Stimulated activated memory B cell treated with anti-CD40 and anti-IgM and Interleukin-4, amounts not matched to agents 10 μg/mL and 1 μg/mL and 100 μg/mL, for 72 hours (primary cell): ENCODE data around the gene MDH1B.
A peak's percentile ranks its signal among the peaks of the same experiment; 100 is the strongest.
"Not testable (repeated sequence)": the region's sequence is repeated elsewhere in the genome, so short reads cannot be mapped to it uniquely, and the experiment has no call there.

ENCODE experiments used
- ATAC-seq: fragments of 150-1000 bp; cut with Tn5 transposase; 2 replicates; pipeline ENCODE4 v1.10.0; 2021
- H3K27ac Mint-ChIP-seq: one replicate; pipeline ENCODE4 v1.8.0; 2022; ENCODE audit warnings: mild to moderate bottlenecking, mixed read lengths
- H3K27me3 Mint-ChIP-seq: one replicate; pipeline ENCODE4 v1.8.0; 2022; ENCODE audit warnings: mixed read lengths
- H3K36me3 Mint-ChIP-seq: one replicate; pipeline ENCODE4 v1.8.0; 2022; ENCODE audit warnings: mixed read lengths
- H3K4me1 Mint-ChIP-seq: one replicate; pipeline ENCODE4 v1.8.0; 2022; ENCODE audit warnings: mixed read lengths
- H3K4me3 Mint-ChIP-seq: one replicate; pipeline ENCODE4 v1.8.0; 2022; ENCODE audit warnings: mild to moderate bottlenecking, moderate library complexity, mixed read lengths
- H3K9me3 Mint-ChIP-seq: one replicate; pipeline ENCODE4 v1.8.0; 2022; ENCODE audit warnings: mixed read lengths

The MDH1B gene

GRCh38 chr2:206765242-206766056 lies at the start of gene MDH1B, which contains the start of gene FASTKD2:
Gene MDH1B, minus strand, starts transcription at chr2:206765328. Its CDS starts 57 bp downstream, at chr2:206765271.
Gene FASTKD2, plus strand, starts transcription at chr2:206765606. Its CDS starts 1,088 bp downstream, at chr2:206766694.
- H3K4me1 Mint-ChIP-seq: peaks cover 29% of the 10 kb centered on the region
- peak within 1 kb of the TSS; percentile 89 for H3K4me3 Mint-ChIP-seq
- H3K36me3 Mint-ChIP-seq: peaks cover 21% of the 10 kb centered on the region
- no peaks in the 10 kb centered on the region for H3K27me3 Mint-ChIP-seq
- peak within 1 kb of the TSS; percentile 92 for H3K27ac Mint-ChIP-seq
- peak; percentile 96 for ATAC-seq
- no peaks in the 10 kb centered on the region for H3K9me3 Mint-ChIP-seq

GRCh38 chr2:206814498-206814897 lies 49.4 kb upstream of the MDH1B start:
- no peak overlapping the region for H3K4me3 Mint-ChIP-seq
- peaks cover 14% of the 10 kb centered on the region for H3K36me3 Mint-ChIP-seq
- H3K27me3 Mint-ChIP-seq: no peaks in the 10 kb centered on the region
- H3K27ac Mint-ChIP-seq: no peak overlapping the region
- no peaks in the 10 kb centered on the region for H3K9me3 Mint-ChIP-seq
- ATAC-seq: no peak
- no peaks in the 10 kb centered on the region for H3K4me1 Mint-ChIP-seq

GRCh38 chr2:206812471-206812870 lies 47.3 kb upstream of the MDH1B start:
- H3K27ac Mint-ChIP-seq, ATAC-seq, H3K36me3 Mint-ChIP-seq, H3K9me3 Mint-ChIP-seq, H3K4me3 Mint-ChIP-seq, H3K27me3 Mint-ChIP-seq, H3K4me1 Mint-ChIP-seq: not testable (repeated sequence)

GRCh38 chr2:206807624-206808023 lies 42.5 kb upstream of the MDH1B start:
- not testable (repeated sequence) for ATAC-seq, H3K36me3 Mint-ChIP-seq, H3K4me1 Mint-ChIP-seq, H3K27me3 Mint-ChIP-seq, H3K9me3 Mint-ChIP-seq, H3K27ac Mint-ChIP-seq, H3K4me3 Mint-ChIP-seq

- ATAC-seq: no peak
- no peak overlapping the region for H3K27ac Mint-ChIP-seq
- peaks cover under 1% of the 10 kb centered on the region for H3K36me3 Mint-ChIP-seq
- no peaks in the 10 kb centered on the region for H3K9me3 Mint-ChIP-seq
- H3K4me1 Mint-ChIP-seq: peaks cover under 1% of the 10 kb centered on the region
- H3K4me3 Mint-ChIP-seq: no peak overlapping the region
- H3K27me3 Mint-ChIP-seq: no peaks in the 10 kb centered on the region
Measured at GRCh38 chr2:206805887-206806607, 40.9 kb upstream of the MDH1B start.

- H3K36me3 Mint-ChIP-seq: peaks cover 6% of the 10 kb centered on the region
- no peaks in the 10 kb centered on the region for H3K9me3 Mint-ChIP-seq
- H3K27ac Mint-ChIP-seq: no peak overlapping the region
- peaks cover 8% of the 10 kb centered on the region for H3K4me1 Mint-ChIP-seq
- no peak for ATAC-seq
- no peak overlapping the region for H3K4me3 Mint-ChIP-seq
- no peaks in the 10 kb centered on the region for H3K27me3 Mint-ChIP-seq
Measured at GRCh38 chr2:206804326-206804725, 39.2 kb upstream of the MDH1B start.

GRCh38 chr2:206802654-206803514 lies 37.8 kb upstream of the MDH1B start:
- Mint-ChIP-seq H3K36me3 (peaks cover 6% of the 10 kb centered on the region), H3K9me3 (no peaks in the 10 kb centered on the region), H3K4me3 (no peak overlapping the region), H3K27me3 (no peaks in the 10 kb centered on the region), H3K4me1 (peaks cover 13% of the 10 kb centered on the region), H3K27ac (no peak overlapping the region)
- ATAC-seq: peak; percentile 24

- Mint-ChIP-seq H3K27me3 (no peaks in the 10 kb centered on the region), H3K36me3 (peaks cover 9% of the 10 kb centered on the region), H3K9me3 (no peaks in the 10 kb centered on the region), H3K27ac (no peak overlapping the region), H3K4me1 (peaks cover 16% of the 10 kb centered on the region), H3K4me3 (no peak overlapping the region)
- no peak for ATAC-seq
Measured at GRCh38 chr2:206801418-206802189, 36.5 kb upstream of the MDH1B start.

GRCh38 chr2:206800506-206801417 lies 35.6 kb upstream of the MDH1B start:
- Mint-ChIP-seq H3K36me3 (peaks cover 12% of the 10 kb centered on the region), H3K27ac (peak overlapping the region; percentile 55), H3K4me3 (peak overlapping the region; percentile 51), H3K9me3 (no peaks in the 10 kb centered on the region), H3K27me3 (no peaks in the 10 kb centered on the region), H3K4me1 (peaks cover 16% of the 10 kb centered on the region)
- ATAC-seq: peak; percentile 53

- ATAC-seq: no peak
- H3K36me3 Mint-ChIP-seq: peaks cover 12% of the 10 kb centered on the region
- peaks cover 16% of the 10 kb centered on the region for H3K4me1 Mint-ChIP-seq
- H3K9me3 Mint-ChIP-seq: no peaks in the 10 kb centered on the region
- no peaks in the 10 kb centered on the region for H3K27me3 Mint-ChIP-seq
- no peak overlapping the region for H3K27ac Mint-ChIP-seq
- H3K4me3 Mint-ChIP-seq: no peak overlapping the region
Measured at GRCh38 chr2:206799083-206799482, 34.0 kb upstream of the MDH1B start.

- Mint-ChIP-seq H3K27ac (peak overlapping the region; percentile 9), H3K4me3 (no peak overlapping the region)
Measured at GRCh38 chr2:206798000-206798399, 32.9 kb upstream of the MDH1B start.

GRCh38 chr2:206797376-206797775 lies 32.2 kb upstream of the MDH1B start:
- ATAC-seq: no peak
- Mint-ChIP-seq H3K4me3 (no peak overlapping the region), H3K4me1 (peaks cover 16% of the 10 kb centered on the region), H3K9me3 (no peaks in the 10 kb centered on the region), H3K36me3 (peaks cover 15% of the 10 kb centered on the region), H3K27ac (no peak overlapping the region), H3K27me3 (no peaks in the 10 kb centered on the region)

More at GRCh38 chr2:206798000-206798399, 32.9 kb upstream of the MDH1B start:
- Mint-ChIP-seq H3K4me1 (peaks cover 16% of the 10 kb centered on the region), H3K36me3 (peaks cover 12% of the 10 kb centered on the region), H3K27me3 (no peaks in the 10 kb centered on the region), H3K9me3 (no peaks in the 10 kb centered on the region)
- ATAC-seq: peak; percentile 67

GRCh38 chr2:206792645-206793044 lies 27.5 kb upstream of the MDH1B start:
- Mint-ChIP-seq H3K27ac (no peak overlapping the region), H3K4me3 (no peak overlapping the region), H3K36me3 (peaks cover 45% of the 10 kb centered on the region), H3K27me3 (no peaks in the 10 kb centered on the region), H3K4me1 (peaks cover under 1% of the 10 kb centered on the region), H3K9me3 (no peaks in the 10 kb centered on the region)
- ATAC-seq: no peak
